22Rv1 (cell line): Measurements from ENCODE around the gene SDK1.

Experiments used
- CTCF ChIP-seq: fragments of 450-650 bp; IDR thresholded peaks from 2 replicates; pipeline ENCODE4 v1.5.1; 2017; ENCODE audit warnings: mild to moderate bottlenecking
- ZFX ChIP-seq: fragments of 450-650 bp; IDR thresholded peaks from 2 replicates; pipeline ENCODE4 v1.6.1; 2017; ENCODE audit warnings: antibody characterized with exemption, borderline replicate concordance

- TF ChIP-seq CTCF (no peak), ZFX (no peak)
These were observed 935.3 kb downstream of the SDK1 start for GRCh38 chr7:4236389-4236788.
